GM10847 (cell line): ENCODE data around the gene PEPD.

Experiments
- POLR2A ChIP-seq: IDR thresholded peaks from 2 replicates; pipeline ENCODE4 v1.6.1; 2011; ENCODE audit not compliant: insufficient read length; ENCODE audit errors: extremely low read depth

The PEPD gene

DNA sequence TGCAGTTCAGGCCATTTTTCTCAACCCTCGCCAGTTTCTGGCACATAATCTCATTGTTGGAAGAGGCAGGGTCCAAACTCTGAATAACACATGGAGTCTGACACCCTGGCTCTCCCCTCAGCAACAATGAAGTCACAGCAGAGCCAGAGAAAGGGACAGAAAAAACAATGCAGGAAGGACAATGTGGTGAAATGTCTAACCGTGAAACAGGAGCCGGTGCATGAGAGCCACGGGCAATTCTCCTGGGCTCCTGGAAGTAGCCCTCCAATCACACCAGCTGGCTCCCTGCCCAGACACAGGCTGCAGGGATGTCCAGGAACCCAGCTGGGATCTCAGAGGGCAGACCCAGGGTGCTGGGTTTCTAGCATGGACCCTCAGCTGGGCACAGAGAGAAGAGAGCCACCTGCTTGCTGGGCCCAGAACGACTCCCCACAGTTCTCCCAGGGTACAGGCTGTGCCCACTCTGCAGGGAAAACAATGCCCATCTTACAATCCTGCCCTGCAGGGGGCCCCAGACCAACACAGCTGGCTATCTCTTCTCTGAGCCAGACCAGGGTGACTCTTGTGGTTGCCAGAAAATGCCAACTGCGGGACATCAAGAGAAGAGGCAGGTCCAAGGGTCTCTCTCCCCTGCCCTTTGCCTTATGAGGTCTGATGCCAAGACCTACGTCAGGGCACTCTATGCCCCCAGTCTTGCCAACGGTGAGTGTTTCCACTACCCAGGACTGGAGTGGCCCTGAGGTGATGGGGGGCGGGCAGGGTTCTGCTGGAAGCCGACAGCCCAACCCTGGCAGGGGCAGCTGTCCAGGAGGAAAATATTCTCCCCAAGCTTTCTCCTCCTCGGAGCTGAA lies 83.5 kb downstream of the PEPD start:
- TF ChIP-seq POLR2A: no peak

DNA sequence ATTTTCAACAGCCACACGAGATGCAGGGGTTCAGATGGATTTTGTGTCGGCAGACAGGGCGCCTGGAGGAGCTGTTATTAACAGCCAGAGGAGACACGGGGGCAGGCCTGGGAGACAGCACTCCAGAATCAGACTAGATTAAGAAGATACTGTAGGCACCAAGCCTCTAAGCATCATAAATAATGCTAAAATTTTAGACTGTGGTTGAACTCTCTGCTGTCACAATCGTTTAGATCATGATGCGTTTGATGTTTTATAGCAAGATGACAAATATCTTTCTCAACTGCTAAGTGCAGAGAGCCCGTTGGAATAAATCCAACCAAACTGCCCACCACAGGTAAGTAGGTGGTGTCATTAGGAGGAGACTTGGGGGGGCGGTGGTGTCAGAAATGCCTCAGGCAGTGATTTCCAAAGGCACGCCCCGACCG lies 84.2 kb downstream of the PEPD start:
- TF ChIP-seq POLR2A: no peak

DNA sequence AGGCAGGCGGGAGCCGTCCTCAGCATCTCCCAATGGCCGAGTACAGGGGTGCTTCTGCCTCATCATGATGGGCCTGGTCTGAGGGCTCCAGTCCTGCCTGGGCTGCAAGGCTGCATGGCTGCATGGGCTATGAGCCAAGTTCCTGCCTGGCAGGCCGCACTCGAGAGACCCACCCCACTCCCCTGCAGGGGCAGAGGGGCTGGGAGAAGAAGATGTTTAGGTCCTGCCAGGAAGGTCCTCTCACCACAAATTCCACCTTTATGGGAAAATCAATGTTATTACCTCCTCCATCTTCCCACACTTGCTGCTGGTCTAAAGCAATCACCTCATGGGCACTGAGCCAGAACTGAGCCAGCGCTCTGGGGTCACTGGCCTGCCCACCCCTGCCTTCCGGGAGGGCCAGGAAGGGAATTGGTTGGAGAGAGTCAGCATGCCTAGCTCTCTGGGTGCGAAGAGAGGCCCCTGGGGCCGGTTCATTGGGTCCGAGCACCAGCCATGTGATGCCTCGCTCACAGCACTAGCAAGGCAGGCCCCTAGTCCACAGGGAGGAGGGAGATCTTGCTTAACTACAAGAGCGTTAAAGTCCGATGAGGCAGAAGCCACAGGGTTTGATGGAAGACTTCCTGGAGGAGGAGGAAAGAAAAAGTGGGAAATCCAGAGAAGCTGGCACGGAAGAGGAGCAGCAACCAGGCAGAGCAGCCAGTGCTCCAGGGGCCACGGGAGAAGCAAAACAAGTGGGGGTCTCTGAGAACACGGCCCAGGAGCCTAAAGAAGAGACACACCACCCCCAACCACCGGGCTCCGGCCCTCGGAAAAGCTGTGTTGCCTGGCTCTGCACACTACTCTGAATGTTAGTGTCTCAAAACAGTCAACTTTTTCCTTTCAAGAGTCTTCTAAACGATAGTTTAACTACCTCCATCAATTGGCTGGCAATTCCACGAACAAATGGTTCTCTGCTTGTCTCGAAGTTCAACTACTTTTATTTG lies 84.9 kb downstream of the PEPD start:
- no peak for TF ChIP-seq POLR2A

DNA sequence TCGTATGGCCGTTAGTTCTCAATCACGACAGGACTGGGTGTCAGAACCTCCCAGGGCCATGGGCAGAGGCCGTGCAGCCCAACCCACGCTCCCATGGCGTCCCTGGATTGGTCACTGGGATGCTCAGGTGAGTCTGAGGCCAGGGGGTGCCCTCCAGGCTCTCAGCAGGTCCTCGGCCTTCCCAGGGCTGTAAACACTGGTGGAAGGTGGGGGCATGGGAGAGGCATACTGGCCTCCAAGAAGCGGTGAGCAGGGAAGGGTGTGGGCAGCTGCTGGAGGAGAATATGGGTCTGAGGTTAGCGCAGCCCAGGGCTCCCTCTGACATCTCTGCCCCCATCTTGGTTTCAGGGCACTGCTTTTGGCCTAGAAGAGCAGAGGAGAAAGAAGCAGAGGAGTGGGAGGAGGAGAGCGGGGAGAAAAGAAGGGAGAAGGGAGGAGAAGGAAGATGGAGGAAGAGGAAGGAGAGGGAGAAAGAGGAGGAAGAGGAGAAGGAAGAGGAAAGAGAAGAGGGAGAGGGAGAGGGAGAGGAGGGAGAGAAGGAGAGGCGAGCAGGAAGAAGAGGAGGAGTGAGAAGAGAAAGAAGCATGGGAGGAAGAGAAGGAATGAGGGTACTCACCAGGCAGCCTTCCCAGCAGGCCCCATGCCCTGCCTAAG lies 85.8 kb downstream of the PEPD start:
- TF ChIP-seq POLR2A: no peak

DNA sequence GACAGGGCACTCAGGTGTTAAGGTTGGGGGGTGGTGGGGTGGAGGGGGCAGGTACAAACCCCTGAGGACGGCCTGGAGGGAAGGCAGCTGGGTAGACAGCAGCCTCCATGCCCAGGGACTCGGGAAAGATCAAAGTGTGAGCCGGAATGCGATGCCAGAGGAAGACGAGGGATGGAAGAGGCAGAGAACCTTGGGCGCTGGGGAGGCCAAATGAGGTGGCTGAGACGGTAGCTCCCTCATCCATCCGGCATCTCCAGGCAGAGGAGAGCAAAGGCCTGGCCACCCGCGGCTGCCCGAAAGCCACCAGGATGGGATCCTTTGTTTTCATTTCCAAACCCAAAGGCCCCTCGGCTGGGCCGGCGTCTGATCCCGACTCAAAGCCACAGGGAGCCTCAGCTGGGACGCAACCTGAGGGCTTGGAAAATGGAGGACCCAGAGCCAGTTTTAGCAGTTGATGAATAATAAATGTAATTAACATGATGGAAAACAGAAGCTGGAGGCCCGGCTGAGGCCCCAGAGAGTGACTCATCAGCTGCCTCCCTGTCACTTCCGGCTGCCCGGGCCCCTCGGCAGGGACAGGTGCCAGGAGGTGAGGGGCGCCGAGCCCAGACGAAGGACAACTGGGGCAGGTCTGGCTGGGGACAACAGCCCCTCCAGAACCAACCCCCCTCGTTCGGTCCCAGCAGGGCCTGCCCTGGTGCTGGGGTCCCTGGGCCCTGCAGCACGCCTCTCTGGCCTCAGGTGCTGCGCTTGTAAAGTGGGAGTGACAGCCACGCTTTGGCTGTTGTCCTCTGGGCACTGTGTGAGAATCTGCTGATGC lies 86.5 kb downstream of the PEPD start:
- TF ChIP-seq POLR2A: no peak

DNA sequence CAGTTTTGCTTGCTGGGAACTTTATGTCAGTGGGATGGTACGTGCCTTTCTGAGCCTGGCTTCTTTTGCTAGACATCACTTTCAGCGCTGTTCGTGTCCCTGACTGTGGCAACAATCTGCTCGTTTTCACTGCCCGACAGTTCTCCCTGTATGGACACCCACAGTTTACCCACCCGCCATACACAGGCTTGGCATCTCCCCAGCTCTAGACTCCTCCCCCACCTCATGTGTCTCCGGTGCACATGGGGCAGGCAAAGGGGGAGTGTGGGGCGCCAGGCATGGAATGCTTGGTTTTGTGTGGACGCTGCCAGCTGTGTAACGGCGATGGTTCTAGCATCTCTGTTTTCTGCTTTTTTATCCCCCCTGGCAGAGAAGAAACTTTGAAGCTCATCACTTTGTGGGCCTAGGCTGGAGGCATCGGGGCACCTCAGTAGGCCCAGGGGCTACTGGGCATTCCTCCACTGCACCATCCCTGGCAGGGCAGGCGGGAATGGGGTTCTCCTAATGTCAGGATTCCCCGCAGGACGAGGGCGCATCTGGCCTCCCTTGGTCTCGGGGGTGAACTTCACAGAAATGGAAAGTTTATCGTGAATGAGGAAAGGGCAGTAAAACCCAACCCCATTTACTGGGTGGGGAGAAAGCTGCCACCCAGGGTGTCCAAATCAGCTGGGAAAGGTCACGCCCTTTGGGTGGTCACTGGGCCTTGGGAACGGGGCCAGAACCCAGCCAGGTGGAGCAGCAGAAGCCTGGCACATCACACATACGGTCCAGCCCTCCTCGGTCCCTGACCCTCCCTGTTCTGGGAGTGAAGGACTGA lies 87.3 kb downstream of the PEPD start:
- TF ChIP-seq POLR2A: no peak

DNA sequence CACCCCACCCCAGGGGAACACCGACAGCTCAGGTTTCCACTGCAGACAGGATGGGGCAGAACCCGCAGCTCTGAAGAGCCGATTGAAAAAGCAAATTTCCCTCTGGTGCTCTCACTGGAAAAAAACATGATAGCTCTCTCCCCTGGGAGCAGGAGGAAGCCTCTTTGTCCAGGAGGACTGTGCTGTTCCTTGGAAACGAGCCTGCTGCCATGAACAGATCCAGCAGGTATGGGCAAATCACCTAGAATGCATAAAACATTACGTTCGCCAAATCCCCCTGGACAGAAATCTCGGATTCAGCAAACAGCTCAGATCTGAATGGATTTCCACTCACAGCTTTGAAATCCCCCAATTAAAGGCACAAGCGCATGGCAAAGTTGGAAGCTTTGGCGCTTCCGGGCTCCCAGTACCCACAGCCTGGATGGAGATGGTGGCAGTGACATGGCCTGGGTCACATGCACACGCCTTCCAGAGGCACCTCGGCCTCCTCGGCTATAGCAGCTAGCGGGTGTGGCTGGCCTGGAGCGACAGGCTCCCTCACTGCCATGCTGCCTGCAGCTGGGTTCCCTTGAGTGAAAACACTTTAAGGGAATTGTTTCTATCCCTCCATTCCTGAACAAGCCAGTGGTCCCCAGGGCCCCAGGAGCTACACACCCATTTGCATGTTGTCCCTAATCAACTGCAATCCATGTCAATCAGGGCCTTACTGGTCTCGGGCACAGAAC lies 89.0 kb downstream of the PEPD start:
- TF ChIP-seq POLR2A: no peak

DNA sequence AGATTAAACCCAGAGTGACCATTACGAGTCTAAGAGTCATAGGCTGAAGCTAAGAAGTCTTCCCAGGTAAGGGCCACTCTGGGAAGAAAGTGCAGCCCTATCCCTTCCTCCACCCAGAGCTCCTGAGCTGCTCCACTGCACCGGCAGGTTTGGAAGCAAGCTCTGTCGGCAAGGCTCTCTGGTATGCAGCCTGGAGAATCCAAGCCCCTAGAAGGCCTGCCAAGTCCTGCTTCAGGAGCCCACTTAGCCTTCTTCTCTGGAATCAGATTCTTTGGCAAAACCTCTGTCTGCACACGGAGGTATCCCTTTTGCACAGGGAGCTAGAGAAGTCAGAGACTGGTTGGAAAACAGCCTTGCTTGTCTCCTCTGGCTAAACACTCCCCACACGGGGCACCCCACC lies 89.6 kb downstream of the PEPD start:
- TF ChIP-seq POLR2A: no peak

DNA sequence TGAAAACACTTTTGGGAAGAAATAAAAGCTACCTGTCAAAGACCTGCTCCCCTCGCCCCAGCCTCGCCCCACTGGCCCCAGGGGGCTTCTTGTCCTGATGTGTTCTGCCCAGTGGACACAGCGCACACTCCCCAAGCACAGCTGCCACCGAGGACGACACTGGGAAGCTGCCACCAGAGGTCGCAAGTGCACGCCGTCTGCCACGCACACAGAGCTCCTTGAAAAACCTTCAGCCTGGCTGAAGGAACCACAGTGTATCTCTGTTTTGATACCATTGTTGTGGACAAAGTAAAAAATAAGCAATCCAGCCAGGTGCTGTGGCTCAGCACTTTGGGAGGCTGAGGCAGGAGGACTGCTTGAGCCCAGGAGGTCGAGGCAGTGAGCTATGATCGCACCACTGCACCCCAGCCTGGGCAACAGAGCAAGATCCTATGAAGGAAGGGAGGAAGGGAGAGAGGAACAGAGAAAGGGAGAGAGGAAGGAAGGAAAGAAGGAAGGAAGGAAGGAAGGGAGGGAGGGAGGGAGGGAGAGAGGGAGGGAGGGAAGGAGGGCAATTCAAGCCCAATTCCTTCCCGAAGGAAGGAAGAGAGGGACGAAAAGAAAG lies 90.8 kb downstream of the PEPD start:
- no peak for TF ChIP-seq POLR2A

DNA sequence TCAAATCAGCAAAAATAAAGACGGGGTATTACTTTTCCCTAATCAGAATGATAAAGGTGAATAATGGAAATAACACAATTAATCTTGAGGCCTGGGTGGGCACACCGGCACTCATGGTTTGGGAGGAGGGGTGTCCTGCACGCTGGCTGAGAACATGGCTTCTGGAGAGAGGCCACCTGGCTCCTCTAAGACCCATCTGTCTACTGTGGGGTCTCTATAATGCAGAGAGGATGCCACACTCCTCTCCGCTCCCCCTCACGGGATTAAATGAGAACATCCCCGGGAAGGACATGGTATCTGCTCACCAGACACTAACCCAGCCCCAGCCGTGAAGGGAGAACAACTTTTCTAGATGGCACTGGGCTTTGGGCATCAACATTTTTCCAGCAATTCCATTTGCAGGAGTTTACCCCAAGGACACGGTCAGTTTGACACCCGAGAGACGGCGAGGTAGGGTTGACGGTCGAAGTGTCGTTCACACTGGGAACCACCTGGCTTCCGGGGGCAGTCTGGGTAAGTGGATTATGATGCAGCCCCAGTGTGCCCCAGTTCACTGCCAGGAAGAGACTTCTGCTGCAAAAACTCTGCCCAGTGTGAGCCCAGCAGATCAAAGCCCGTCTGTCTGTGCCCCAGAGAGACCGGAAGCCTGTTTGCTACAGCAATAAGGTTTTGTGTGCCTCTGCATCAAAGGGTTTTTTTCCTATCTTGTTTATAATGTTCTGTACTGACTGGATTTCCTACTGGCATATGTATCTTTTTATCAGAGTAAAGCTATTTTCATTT lies 91.5 kb downstream of the PEPD start:
- no peak for TF ChIP-seq POLR2A

DNA sequence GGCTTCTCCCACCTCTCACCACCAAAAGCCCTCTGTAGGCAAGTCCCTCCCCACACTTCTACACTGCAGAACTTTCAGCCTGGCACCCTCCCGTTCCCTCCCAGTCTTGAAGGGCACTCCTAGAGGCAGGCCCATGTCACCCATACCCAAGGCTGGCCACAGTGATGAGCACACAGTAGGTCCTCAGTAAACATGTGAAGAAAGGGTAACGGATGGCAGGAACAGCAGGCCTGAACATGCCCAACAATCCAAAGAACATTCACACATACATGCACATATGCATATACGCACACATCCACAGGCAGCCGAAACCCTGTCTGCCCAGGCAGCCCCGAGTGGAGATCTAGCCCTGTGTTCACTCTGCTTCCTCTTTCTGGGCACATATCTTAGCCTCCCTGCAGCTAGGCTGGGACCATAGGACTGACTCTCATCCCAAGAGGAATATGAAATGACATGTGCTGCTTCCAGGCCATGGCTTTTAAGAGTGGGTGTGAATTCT lies 92.9 kb downstream of the PEPD start:
- no peak for TF ChIP-seq POLR2A
